Measurements from ENCODE around the gene DENND1A.

DENND1A gene

DNA sequence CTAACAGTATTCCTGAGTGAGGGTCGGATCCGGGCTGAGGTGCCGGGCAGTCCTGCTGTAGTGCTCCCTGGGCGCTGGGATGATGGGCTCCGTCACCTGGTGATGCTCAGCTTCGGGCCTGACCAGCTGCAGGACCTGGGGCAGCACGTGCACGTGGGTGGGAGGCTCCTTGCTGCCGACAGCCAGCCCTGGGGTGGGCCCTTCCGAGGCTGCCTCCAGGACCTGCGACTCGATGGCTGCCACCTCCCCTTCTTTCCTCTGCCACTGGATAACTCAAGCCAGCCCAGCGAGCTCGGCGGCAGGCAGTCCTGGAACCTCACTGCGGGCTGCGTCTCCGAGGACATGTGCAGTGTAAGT is 558.7 kb downstream of the DENND1A start:
- Histone ChIP-seq H3K4me3 (no peak overlapping the region), H3K9ac (ENCODE audit: insufficient read length) (no peak overlapping the region), H3K36me3 (ENCODE audit: insufficient read depth, low read length) (no peaks in the 10 kb centered on the region), H3K9me3 (ENCODE audit: low read depth, low read length) (no peaks in the 10 kb centered on the region), H3K27ac (no peak overlapping the region)
- DNase-seq (ENCODE audit: low read depth, low spot score), result no peak
- no peak for TF ChIP-seq POLR2AphosphoS5 (IDR thresholded peaks at IDR 0.05; ENCODE audit: borderline replicate concordance, low read depth, low read length)
- TF ChIP-seq FOXP2 (optimal IDR thresholded peaks at IDR 0.05; ENCODE audit: control extremely low read depth, extremely low read length, insufficient read depth), result no peak
- no peak for TF ChIP-seq EZH2 (IDR thresholded peaks at IDR 0.05)

DNA sequence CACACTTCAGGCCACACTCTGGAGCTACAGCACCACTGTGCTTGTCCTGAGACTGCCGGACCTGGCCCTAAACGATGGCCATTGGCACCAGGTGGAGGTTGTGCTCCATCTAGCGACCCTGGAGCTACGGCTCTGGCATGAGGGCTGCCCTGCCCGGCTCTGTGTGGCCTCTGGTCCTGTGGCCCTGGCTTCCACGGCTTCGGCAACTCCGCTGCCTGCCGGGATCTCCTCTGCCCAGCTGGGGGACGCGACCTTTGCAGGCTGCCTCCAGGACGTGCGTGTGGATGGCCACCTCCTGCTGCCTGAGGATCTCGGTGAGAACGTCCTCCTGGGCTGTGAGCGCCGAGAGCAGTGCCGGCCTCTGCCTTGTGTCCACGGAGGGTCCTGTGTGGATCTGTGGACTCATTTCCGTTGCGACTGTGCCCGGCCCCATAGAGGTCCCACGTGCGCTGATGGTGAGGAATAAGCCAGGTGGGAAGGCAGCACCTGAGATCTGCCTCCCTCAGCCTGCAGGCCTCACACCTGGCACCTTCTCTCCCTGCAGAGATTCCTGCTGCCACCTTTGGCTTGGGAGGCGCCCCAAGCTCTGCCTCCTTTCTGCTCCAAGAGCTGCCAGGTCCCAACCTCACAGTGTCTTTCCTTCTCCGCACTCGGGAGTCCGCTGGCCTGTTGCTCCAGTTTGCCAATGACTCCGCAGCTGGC is 559.2 kb downstream of the DENND1A start:
- Histone ChIP-seq H3K9ac (ENCODE audit: insufficient read length) (no peak overlapping the region), H3K9me3 (ENCODE audit: low read depth, low read length) (no peaks in the 10 kb centered on the region), H3K27ac (no peak overlapping the region), H3K4me3 (no peak overlapping the region), H3K36me3 (ENCODE audit: insufficient read depth, low read length) (no peaks in the 10 kb centered on the region)
- no peak for TF ChIP-seq POLR2AphosphoS5 (IDR thresholded peaks at IDR 0.05; ENCODE audit: borderline replicate concordance, low read depth, low read length)
- TF ChIP-seq FOXP2 (optimal IDR thresholded peaks at IDR 0.05; ENCODE audit: control extremely low read depth, extremely low read length, insufficient read depth), result no peak
- no peak for TF ChIP-seq EZH2 (IDR thresholded peaks at IDR 0.05)
- DNase-seq (ENCODE audit: low read depth, low spot score), result no peak

DNA sequence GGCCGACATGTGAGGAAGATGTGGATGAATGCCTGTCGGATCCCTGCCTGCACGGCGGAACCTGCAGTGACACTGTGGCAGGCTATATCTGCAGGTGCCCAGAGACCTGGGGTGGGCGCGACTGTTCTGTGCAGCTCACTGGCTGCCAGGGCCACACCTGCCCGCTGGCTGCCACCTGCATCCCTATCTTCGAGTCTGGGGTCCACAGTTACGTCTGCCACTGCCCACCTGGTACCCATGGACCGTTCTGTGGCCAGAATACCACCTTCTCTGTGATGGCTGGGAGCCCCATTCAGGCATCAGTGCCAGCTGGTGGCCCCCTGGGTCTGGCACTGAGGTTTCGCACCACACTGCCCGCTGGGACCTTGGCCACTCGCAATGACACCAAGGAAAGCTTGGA is 559.8 kb downstream of the DENND1A start:
- DNase-seq (ENCODE audit: low read depth, low spot score), result no peak
- H3K36me3 ChIP-seq (ENCODE audit: insufficient read depth, low read length), result no peaks in the 10 kb centered on the region

DNA sequence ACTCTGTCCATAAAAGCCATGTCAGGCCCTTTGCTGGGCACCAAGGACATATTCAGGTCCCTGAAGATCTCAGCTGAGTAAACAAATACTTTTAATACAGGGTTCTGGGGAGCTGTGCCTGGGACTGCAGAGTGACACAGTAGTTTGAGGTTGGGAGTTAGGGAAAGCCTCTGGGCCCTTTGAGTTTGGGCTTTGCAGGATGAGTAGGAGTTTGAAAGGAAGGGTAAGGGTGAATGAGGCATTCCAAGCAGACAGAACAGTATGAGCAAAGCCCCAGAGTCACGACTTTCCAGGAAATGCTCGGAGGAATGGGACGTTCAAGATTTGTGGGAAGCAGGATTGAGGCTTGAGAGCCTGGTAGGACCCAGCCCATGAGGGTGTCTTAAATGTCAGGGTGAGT is 560.6 kb downstream of the DENND1A start:
- no peak for TF ChIP-seq EZH2 (IDR thresholded peaks at IDR 0.05)
- Histone ChIP-seq H3K9me3 (ENCODE audit: low read depth, low read length) (no peaks in the 10 kb centered on the region), H3K27ac (no peak overlapping the region), H3K9ac (ENCODE audit: insufficient read length) (no peak overlapping the region), H3K36me3 (ENCODE audit: insufficient read depth, low read length) (no peaks in the 10 kb centered on the region), H3K4me3 (no peak overlapping the region)
- no peak for DNase-seq (ENCODE audit: low read depth, low spot score)

More for the DNA sequence above, 559.8 kb downstream of the DENND1A start:
- no peaks in the 10 kb centered on the region for H3K9me3 ChIP-seq (ENCODE audit: low read depth, low read length)
- no peak for TF ChIP-seq EZH2 (IDR thresholded peaks at IDR 0.05)
- no peak for TF ChIP-seq FOXP2 (optimal IDR thresholded peaks at IDR 0.05; ENCODE audit: control extremely low read depth, extremely low read length, insufficient read depth)
- TF ChIP-seq POLR2AphosphoS5 (IDR thresholded peaks at IDR 0.05; ENCODE audit: borderline replicate concordance, low read depth, low read length), result no peak
- H3K27ac ChIP-seq, result no peak overlapping the region
- H3K9ac ChIP-seq (ENCODE audit: insufficient read length), result no peak overlapping the region
- no peak overlapping the region for H3K4me3 ChIP-seq

DNA sequence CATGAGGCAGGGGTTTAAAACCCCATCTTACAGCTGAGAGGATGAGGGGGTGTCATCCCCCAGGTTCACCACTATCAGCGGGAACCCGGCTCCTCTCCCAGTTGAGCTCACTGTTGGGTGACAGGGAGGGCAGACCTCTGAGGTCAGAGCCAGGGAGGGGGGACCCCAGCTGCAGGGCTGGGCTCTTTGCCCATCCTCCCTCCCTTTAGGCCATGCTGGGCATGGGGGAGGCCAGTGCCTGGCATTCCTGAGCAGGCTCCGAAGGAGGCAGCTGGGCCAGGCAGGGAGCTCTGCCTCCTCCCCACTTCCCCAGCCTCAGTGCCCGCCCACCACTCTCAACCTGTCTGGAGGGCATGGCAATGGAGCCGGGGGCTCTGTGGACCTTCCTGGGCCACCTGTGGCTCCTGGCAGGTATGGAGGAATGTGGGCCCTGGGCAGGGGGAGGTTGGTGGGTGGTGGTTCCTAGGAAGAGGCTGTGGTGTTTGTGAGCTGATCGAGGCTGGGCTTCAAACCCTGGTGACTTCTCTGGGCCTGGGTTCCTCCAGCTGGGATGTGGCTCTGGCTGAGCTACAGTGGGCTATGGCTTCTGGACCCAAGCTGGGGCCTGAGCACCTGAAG is 561.3 kb downstream of the DENND1A start:
- H3K9ac ChIP-seq (ENCODE audit: insufficient read length), result no peak overlapping the region
- H3K4me3 ChIP-seq, result no peak overlapping the region
- no peaks in the 10 kb centered on the region for H3K9me3 ChIP-seq (ENCODE audit: low read depth, low read length)
- no peak for DNase-seq (ENCODE audit: low read depth, low spot score)
- H3K27ac ChIP-seq, result no peak overlapping the region
- TF ChIP-seq EZH2 (IDR thresholded peaks at IDR 0.05) (no peak), FOXP2 (optimal IDR thresholded peaks at IDR 0.05; ENCODE audit: control extremely low read depth, extremely low read length, insufficient read depth) (no peak), POLR2AphosphoS5 (IDR thresholded peaks at IDR 0.05; ENCODE audit: borderline replicate concordance, low read depth, low read length) (no peak)
- no peaks in the 10 kb centered on the region for H3K36me3 ChIP-seq (ENCODE audit: insufficient read depth, low read length)

DNA sequence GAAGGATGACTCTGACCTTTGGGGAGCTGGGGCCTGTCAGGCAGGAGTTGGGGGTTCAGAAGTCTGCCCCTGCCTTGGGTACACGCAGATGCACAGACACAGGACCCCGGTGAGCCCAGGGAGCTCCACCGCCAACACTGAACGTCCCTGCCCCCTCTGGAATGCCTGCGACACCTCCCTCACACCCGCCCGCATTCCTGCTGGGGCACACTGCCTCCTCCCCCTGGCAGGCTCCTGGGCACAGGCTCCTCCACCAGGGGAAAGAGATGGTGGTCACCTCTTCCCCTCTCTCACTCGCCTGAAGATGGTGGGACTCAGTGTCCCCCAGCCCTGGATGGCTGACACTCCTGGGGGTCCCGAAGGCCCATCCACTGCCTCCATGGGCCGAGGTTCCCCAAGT is 561.9 kb downstream of the DENND1A start:
- Histone ChIP-seq H3K4me3 (no peak overlapping the region), H3K9ac (ENCODE audit: insufficient read length) (no peak overlapping the region)
- no peak for DNase-seq (ENCODE audit: low read depth, low spot score)

DNA sequence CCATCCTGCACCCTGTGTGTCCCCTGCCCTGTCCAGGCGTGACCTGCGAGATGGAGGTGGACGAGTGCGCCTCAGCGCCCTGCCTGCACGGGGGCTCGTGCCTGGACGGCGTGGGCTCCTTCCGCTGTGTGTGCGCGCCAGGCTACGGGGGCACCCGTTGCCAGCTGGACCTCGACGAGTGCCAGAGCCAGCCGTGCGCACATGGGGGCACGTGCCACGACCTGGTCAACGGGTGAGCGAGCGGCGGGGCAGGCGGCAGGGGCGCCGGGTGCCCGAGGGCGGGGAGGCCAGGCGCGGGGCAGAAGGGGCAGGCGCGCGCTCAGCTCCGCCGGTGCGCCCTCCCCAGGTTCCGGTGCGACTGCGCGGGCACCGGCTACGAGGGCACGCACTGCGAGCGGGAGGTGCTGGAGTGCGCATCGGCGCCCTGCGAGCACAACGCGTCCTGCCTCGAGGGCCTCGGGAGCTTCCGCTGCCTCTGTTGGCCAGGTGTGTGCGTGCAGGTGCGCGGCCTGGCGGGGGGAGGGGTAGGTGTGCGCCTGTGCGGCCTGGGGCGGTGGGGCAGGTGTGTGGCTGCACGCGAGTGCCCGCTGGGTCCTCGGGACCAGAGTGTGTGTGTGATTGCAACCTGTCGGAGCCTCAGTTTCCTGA is 563.9 kb downstream of the DENND1A start:
- TF ChIP-seq POLR2AphosphoS5 (IDR thresholded peaks at IDR 0.05; ENCODE audit: borderline replicate concordance, low read depth, low read length) (no peak), EZH2 (IDR thresholded peaks at IDR 0.05) (no peak), FOXP2 (optimal IDR thresholded peaks at IDR 0.05; ENCODE audit: control extremely low read depth, extremely low read length, insufficient read depth) (no peak)
- H3K9me3 ChIP-seq (ENCODE audit: low read depth, low read length), result no peaks in the 10 kb centered on the region

More for the DNA sequence above, 561.9 kb downstream of the DENND1A start:
- Histone ChIP-seq H3K27ac (no peak overlapping the region), H3K9me3 (ENCODE audit: low read depth, low read length) (no peaks in the 10 kb centered on the region), H3K36me3 (ENCODE audit: insufficient read depth, low read length) (no peaks in the 10 kb centered on the region)
- TF ChIP-seq POLR2AphosphoS5 (IDR thresholded peaks at IDR 0.05; ENCODE audit: borderline replicate concordance, low read depth, low read length) (no peak), EZH2 (IDR thresholded peaks at IDR 0.05) (no peak), FOXP2 (optimal IDR thresholded peaks at IDR 0.05; ENCODE audit: control extremely low read depth, extremely low read length, insufficient read depth) (no peak)

DNA sequence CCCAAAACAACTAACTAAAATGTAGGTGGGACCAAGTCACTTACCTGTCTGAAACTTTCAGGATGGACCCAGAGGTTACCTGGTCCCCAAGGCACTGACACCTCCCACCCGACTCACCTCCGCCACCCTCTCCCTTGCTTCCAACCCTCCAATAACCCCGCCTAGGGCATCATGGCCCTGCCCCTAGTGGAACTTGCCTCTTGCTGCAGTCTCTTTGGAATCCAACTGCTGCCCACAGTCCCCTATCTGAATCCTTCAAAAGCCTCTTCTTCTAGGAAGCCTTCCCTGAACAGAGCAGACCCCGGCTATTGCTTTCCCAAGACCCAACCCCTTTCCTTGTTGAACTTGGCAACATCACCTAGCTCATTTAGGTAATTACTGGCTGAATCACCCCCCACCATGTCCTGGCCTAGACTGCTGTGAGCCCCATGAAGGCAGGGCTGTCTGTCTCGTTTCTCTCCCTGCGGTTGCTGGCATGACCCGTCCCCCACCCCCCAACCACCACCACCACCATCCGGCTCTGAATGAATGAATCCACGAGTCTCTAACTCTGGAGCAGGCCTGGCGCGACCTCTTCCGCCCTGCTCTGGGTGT is 564.5 kb downstream of the DENND1A start:
- Histone ChIP-seq H3K27ac (no peak overlapping the region), H3K36me3 (ENCODE audit: insufficient read depth, low read length) (no peaks in the 10 kb centered on the region), H3K9ac (ENCODE audit: insufficient read length) (no peak overlapping the region), H3K9me3 (ENCODE audit: low read depth, low read length) (no peaks in the 10 kb centered on the region), H3K4me3 (no peak overlapping the region)
- TF ChIP-seq FOXP2 (optimal IDR thresholded peaks at IDR 0.05; ENCODE audit: control extremely low read depth, extremely low read length, insufficient read depth) (no peak), EZH2 (IDR thresholded peaks at IDR 0.05) (no peak)
- no peak for DNase-seq (ENCODE audit: low read depth, low spot score)

More for the DNA sequence above, 563.9 kb downstream of the DENND1A start:
- Histone ChIP-seq H3K9ac (ENCODE audit: insufficient read length) (no peak overlapping the region), H3K36me3 (ENCODE audit: insufficient read depth, low read length) (no peaks in the 10 kb centered on the region), H3K4me3 (no peak overlapping the region), H3K27ac (no peak overlapping the region)
- no peak for DNase-seq (ENCODE audit: low read depth, low spot score)
